ENCODE data around the gene ATP13A3. TPM values are rescaled to one million over a fixed set of nuclear protein-coding genes. Genes with fewer than 3 reads are reported as not detected.

ATP13A3 gene
- total RNA-seq, 1 donor = 228 TPM

DNA sequence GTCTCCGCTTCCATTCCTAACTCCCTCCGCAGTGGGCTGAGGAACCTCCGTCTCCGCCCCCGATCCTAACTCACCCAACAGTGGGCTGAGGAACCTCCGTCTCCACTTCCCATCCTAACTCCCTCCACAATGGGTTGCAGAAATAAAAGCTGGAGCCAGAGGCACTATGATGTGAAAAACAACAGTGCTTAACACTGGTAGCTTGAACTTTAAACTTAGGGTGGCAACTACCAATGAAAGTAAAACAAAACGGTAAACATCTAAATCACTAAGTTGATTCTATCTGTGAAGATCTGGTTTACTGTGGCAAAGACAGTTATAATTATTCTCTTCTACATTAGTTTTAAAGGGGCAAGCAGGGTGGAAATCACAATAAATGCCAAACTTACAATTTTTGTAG is 61.8 kb downstream of the ATP13A3 start:
- no peak overlapping the region for H3K4me3 ChIP-seq (ENCODE audit: low read depth, low read length)
- DNase-seq (ENCODE audit: low read depth) = no peak
- TF ChIP-seq, protein P1, sequence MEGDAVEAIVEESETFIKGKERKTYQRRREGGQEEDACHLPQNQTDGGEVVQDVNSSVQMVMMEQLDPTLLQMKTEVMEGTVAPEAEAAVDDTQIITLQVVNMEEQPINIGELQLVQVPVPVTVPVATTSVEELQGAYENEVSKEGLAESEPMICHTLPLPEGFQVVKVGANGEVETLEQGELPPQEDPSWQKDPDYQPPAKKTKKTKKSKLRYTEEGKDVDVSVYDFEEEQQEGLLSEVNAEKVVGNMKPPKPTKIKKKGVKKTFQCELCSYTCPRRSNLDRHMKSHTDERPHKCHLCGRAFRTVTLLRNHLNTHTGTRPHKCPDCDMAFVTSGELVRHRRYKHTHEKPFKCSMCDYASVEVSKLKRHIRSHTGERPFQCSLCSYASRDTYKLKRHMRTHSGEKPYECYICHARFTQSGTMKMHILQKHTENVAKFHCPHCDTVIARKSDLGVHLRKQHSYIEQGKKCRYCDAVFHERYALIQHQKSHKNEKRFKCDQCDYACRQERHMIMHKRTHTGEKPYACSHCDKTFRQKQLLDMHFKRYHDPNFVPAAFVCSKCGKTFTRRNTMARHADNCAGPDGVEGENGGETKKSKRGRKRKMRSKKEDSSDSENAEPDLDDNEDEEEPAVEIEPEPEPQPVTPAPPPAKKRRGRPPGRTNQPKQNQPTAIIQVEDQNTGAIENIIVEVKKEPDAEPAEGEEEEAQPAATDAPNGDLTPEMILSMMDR (IDR thresholded peaks at IDR 0.05; ENCODE audit: insufficient read depth, low read depth, low read length) = no peak

DNA sequence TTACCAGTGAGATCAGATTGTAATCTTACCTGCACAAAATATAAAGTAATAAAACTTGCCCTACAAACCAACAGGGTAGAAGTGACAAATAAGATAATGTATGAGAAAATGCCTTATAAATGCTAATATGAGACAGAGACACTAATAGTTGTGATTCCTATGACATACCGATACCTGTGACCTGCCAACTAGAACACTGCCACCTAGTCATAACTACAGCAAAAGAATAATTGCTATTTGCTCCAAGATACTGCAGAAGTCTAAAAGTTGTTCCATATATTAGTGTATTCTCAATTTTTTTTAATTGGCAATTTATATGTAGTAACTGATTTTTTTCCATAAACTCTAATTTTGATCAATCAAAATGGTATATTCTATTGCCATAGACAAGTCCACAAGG is 62.4 kb downstream of the ATP13A3 start:
- DNase-seq (ENCODE audit: low read depth) = no peak
- TF ChIP-seq, protein P1 (IDR thresholded peaks at IDR 0.05; ENCODE audit: insufficient read depth, low read depth, low read length) = no peak
- H3K4me3 ChIP-seq (ENCODE audit: low read depth, low read length) = no peak overlapping the region

DNA sequence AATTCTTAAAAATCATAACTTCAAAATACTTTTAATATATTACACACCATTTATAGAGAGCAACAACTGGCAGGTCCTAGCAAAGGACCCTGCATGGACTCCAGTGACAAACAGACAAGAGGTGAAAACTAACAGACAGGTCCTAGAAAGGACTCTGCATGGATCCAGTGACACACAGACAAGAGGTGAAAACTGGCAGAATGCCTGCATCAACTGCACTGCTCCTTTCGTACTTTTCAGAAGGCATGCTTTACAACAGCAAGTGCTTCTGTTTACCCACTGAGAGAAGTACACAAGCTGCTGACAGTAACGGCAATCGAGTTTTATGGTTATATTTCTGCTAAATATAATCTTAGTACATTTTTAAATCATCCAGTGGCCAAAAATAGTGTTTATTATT is 63.5 kb downstream of the ATP13A3 start:
- H3K4me3 ChIP-seq (ENCODE audit: low read depth, low read length) = no peak overlapping the region
- TF ChIP-seq, protein P1 (IDR thresholded peaks at IDR 0.05; ENCODE audit: insufficient read depth, low read depth, low read length) = no peak
- DNase-seq (ENCODE audit: low read depth) = peak; percentile 7

DNA sequence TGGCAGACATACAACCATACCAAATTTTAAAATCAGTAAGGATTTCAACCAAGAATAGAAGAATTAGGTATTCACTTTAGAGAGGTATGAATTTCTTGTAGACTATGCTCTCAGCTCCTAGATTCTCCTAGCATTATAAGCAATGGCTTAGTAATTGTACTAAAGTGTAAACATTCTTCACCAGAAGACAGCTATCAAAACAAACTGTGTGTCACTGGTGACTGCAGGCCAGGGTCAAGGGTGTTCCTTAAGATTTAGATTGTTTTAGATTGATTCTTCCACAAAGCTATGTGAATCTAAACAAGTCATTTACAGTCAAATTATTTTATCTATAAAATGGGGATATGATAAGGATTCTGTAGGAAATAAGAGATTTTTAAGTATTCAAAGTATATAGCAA is 64.6 kb downstream of the ATP13A3 start:
- no peak overlapping the region for H3K4me3 ChIP-seq (ENCODE audit: low read depth, low read length)
- peak; percentile 55 for DNase-seq (ENCODE audit: low read depth)
- TF ChIP-seq, protein P1 (IDR thresholded peaks at IDR 0.05; ENCODE audit: insufficient read depth, low read depth, low read length) = no peak

DNA sequence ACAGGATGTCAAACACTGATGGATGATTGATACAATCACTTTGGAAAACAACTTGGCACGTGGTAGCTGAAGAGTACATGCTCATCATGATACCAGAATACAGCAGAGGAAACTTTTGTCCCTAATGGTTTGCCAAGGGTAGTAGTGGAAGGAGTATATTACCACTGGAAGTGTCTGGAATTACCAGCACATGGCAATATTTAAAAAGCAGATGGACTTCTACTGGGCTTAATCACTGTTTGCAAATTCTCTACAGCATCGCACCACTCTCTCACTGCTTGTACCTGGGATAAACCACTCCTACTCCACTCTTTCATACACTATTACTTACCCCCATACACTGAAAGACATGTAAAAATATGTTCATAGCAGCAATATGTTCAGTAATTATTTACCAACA is 68.1 kb downstream of the ATP13A3 start:
- TF ChIP-seq, protein P1 (IDR thresholded peaks at IDR 0.05; ENCODE audit: insufficient read depth, low read depth, low read length) = no peak
- DNase-seq (ENCODE audit: low read depth) = no peak

DNA sequence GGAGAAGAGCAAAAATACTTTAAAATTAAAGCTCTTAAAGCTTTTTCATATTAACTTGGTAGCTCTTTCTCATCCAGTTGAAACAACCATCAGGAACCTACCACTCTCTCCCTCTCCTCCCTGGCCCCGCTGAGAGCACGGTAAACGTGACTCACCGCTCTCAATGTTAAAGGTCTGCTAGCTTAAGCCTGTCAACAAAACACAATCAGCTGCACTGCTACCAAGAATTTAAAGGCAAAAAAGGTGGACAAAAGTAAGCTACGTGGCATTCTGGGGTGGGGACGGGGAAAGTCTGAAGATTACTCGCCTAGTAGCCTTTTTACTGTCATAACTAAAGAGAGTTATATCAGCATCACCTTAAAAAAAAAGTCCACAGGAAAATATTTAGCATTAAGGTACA is 79.4 kb downstream of the ATP13A3 start:
- DNase-seq (ENCODE audit: low read depth) = peak; percentile 34
- TF ChIP-seq, protein P1 (IDR thresholded peaks at IDR 0.05; ENCODE audit: insufficient read depth, low read depth, low read length) = no peak
- H3K4me3 ChIP-seq (ENCODE audit: low read depth, low read length) = no peak overlapping the region

More for the DNA sequence above, 68.1 kb downstream of the ATP13A3 start:
- H3K4me3 ChIP-seq (ENCODE audit: low read depth, low read length) = no peak overlapping the region

DNA sequence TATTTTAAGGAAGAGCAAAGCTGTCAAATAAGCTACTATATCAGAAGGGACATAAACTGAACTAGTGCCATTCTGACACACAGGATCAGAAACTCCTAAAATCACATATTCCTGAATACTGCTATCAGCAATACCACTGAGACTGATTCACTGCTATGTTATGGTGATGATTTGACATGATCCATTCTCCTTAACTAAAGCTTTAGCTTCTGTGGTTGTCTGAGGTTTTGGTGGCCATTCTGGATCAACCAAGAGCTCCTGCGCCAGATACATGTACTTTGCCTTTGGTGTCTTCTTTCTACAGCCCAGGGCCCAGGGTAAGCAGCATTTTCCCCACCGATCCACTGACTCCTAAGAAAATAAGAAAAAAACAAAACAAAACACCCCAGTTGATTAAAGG is 81.0 kb downstream of the ATP13A3 start:
- H3K4me3 ChIP-seq (ENCODE audit: low read depth, low read length) = no peak overlapping the region
- TF ChIP-seq, protein P1 (IDR thresholded peaks at IDR 0.05; ENCODE audit: insufficient read depth, low read depth, low read length) = no peak
- no peak for DNase-seq (ENCODE audit: low read depth)
